Activated T-helper 17 cell treated with anti-CD3 and anti-CD28 coated beads, Interleukin-2, amount 50 U/mL, for 72 hours (primary cell): ENCODE measurements around the gene MALSU1. TPM values are rescaled to one million over a fixed set of nuclear protein-coding genes. Genes with fewer than 3 reads are reported as not detected.

Experiments
- ATAC-seq: fragments of 150-1000 bp; cut with Tn5 transposase; replicated peaks from 2 replicates; pipeline ENCODE4 v1.10.0; 2021; ENCODE audit warnings: mild to moderate bottlenecking, moderate library complexity
- H3K27ac Mint-ChIP-seq: one replicate; pipeline ENCODE4 v1.8.0; 2022; ENCODE audit warnings: mixed read lengths
- H3K27me3 Mint-ChIP-seq: one replicate; pipeline ENCODE4 v1.8.0; 2022; ENCODE audit warnings: mixed read lengths
- H3K36me3 Mint-ChIP-seq: one replicate; pipeline ENCODE4 v1.8.0; 2022; ENCODE audit warnings: low read depth, mild to moderate bottlenecking, mixed read lengths
- H3K4me1 Mint-ChIP-seq: one replicate; pipeline ENCODE4 v1.8.0; 2022; ENCODE audit warnings: mixed read lengths
- H3K4me3 Mint-ChIP-seq: one replicate; pipeline ENCODE4 v1.8.0; 2022; ENCODE audit warnings: mild to moderate bottlenecking, mixed read lengths
- H3K9me3 Mint-ChIP-seq: one replicate; pipeline ENCODE4 v1.8.0; 2022; ENCODE audit warnings: mixed read lengths
- total RNA-seq, 2 donors: library from RNA; stranded (reverse); gene quantifications; one replicate each; pipeline ENCODE4 v1.2.3, GENCODE V29; 2022

MALSU1 gene
- total RNA-seq, 2 donors from 2014 or later: 60.2 to 84.3 TPM

DNA sequence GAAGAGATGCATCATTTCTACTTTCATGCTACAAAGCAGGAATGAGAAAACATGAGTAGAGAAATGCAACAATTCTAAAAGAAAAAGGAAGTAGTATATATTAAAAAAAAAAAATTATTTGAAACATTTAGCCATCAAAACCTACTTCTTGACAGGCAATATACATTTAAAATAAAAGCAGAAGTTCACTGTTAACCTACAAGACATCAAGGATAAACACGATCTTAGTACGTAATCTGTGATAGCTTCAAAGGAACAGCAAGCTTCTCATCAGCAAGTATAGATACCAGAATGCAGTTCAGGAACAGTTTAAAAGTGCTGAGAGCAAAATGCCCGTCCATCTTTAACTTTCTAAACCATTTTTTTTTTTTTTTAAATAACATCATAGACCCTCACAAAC, 36.9 kb downstream of the MALSU1 start:
- H3K4me1 Mint-ChIP-seq: no peaks in the 10 kb centered on the region
- no peak overlapping the region for H3K27ac Mint-ChIP-seq
- H3K9me3 Mint-ChIP-seq: no peaks in the 10 kb centered on the region
- H3K4me3 Mint-ChIP-seq: no peak overlapping the region
- no peak for ATAC-seq
- peaks cover 29% of the 10 kb centered on the region for H3K27me3 Mint-ChIP-seq
- H3K36me3 Mint-ChIP-seq: no peaks in the 10 kb centered on the region

DNA sequence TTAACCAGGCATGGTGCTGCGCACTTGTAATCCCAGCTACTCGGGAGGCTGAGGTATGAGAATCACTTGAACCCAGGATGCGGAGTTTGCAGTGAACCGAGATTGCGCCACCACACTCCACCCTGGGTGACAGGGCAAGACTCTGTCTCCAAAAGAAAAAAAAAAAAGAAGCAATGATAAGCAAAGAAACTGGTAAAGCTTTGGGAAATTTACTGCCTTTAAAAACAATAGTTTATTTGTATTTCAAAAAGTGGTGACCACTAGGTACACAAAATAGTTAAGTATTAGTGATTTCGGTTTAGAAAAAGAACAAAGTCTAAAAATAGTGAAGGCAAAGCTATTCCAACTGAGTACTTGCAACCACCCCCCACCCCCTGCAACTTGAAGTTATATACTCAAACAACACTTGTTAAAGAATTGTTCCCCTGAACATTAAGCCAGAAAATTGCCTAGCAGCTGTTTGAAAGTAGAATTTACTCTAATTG, 37.7 kb downstream of the MALSU1 start:
- no peak for ATAC-seq
- Mint-ChIP-seq H3K4me1 (no peaks in the 10 kb centered on the region), H3K9me3 (no peaks in the 10 kb centered on the region), H3K36me3 (no peaks in the 10 kb centered on the region), H3K27ac (no peak overlapping the region), H3K4me3 (no peak overlapping the region), H3K27me3 (peaks cover 29% of the 10 kb centered on the region)

DNA sequence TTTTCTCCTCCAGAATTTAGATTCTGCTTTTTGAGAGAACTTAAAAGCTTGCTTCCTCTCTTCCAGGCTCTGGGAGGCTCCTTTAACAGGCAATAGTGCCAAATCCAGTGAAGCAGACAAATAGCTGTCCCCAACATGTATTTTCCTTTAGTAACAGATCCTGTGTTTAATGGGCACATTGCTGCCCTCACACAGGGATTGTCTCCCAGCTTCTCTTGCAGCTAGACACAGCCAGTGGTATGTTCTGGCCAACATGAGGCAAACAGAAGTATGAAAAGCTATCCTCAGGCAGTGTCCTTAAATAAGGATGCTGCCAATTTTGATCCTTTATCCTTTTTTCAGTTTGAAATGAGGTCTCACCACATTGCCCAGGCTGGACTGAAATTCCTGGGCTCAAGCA, 38.2 kb downstream of the MALSU1 start:
- no peak overlapping the region for H3K4me3 Mint-ChIP-seq
- no peaks in the 10 kb centered on the region for H3K9me3 Mint-ChIP-seq
- H3K27me3 Mint-ChIP-seq: peaks cover 25% of the 10 kb centered on the region
- ATAC-seq: no peak
- H3K4me1 Mint-ChIP-seq: no peaks in the 10 kb centered on the region
- H3K36me3 Mint-ChIP-seq: no peaks in the 10 kb centered on the region
- H3K27ac Mint-ChIP-seq: no peak overlapping the region

DNA sequence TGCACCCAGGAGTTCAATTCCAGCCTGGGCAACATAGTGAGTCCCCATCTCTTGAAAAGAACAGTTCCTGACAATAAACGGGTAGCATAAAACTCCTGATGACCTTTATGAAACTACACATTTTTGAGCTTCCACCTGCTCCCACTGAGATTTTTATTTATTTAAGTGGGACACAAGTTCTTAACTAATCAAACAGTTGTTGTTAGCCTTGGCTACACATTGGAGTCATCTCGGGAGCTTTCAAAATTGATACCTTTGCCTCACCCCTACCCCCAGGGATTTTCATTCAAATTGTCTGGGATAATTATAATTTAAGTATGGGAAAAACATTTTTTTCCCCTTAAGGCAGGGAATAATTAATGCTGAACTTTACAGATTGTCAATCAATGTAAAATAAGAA, 39.3 kb downstream of the MALSU1 start:
- no peak for ATAC-seq
- Mint-ChIP-seq H3K4me1 (no peaks in the 10 kb centered on the region), H3K9me3 (no peaks in the 10 kb centered on the region), H3K4me3 (no peak overlapping the region), H3K36me3 (no peaks in the 10 kb centered on the region), H3K27ac (no peak overlapping the region), H3K27me3 (peaks cover 23% of the 10 kb centered on the region)

DNA sequence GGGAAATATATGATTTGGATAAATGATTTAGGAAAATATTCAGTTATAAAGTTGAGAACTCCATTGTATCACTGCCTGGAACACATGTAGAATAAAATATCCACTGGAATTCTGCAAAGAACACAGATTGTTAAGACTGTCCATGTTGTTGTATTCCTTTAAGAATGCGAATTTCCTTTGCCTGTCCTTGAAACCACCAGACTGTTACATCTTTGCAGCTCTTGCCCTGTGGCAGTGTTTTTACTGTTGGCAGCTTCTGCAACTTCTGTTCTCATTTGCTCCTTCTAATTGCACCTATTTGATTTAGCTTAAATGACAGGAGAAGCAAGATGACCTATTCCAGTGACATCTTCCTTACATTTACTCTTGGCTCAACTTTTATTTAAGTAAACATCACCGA, 39.7 kb downstream of the MALSU1 start:
- no peaks in the 10 kb centered on the region for H3K36me3 Mint-ChIP-seq

DNA sequence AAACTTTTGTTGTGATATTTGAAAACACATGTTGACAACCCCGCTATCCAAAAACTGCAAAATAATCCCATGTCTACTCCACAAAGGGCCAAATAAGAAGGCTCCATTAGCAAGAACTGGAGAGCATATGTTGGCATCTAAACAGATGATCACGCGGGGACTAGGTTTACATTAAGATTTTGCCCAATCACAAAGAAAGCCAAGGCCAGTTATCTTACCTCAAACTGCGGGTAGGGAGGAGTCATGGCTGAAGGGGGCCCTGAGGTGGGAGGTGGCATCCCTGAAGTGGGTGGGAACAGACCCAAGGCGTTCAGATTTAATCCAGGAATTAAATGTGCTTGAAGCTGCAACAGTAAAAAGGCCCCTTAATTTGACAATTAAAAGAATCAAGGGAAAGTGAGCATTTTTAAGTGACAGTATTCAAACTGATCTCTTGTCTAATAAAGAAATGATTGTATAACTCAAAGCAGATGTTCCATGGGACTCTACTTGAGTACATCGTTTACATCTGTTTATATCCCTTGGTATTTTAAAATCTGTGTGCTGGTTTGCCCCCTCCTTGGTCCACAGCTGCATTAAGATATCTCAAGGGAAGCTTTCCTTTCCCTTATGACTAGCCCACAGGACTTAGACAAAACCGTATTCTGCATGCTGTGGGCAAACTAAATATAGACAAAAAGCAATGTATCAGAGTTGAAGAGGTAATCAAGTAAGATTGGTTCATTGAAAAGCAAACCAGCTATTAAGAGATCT, 42.9 kb downstream of the MALSU1 start:
- H3K27me3 Mint-ChIP-seq: peaks cover 14% of the 10 kb centered on the region
- no peak overlapping the region for H3K27ac Mint-ChIP-seq
- H3K36me3 Mint-ChIP-seq: no peaks in the 10 kb centered on the region
- H3K9me3 Mint-ChIP-seq: no peaks in the 10 kb centered on the region
- no peak for ATAC-seq
- H3K4me1 Mint-ChIP-seq: peaks cover 7% of the 10 kb centered on the region
- H3K4me3 Mint-ChIP-seq: no peak overlapping the region

More for the DNA sequence above, 39.7 kb downstream of the MALSU1 start:
- ATAC-seq: no peak
- Mint-ChIP-seq H3K9me3 (no peaks in the 10 kb centered on the region), H3K27me3 (peaks cover 22% of the 10 kb centered on the region), H3K4me1 (no peaks in the 10 kb centered on the region), H3K4me3 (no peak overlapping the region), H3K27ac (no peak overlapping the region)

DNA sequence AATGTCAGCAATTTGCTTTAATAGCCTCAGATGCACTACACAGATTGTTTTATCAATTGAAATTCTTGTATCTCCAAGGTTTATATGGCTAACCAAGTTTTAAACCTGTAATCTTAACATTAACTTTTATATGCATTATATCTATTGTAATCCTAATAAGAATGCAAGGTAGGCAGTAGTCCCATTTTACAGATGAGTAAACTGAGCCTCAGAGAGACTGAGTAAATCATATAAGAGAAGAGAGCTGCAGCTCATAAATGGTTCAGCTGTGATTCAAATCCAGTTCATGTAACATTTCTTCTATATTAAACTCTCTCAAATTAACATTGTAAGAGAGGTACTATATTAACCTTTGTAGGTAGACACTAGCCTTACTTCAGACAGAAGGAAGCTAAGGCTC, 44.0 kb downstream of the MALSU1 start:
- Mint-ChIP-seq H3K36me3 (no peaks in the 10 kb centered on the region), H3K4me1 (peaks cover 17% of the 10 kb centered on the region), H3K9me3 (no peaks in the 10 kb centered on the region), H3K27me3 (peaks cover 7% of the 10 kb centered on the region), H3K4me3 (no peak overlapping the region), H3K27ac (no peak overlapping the region)
- ATAC-seq: no peak

DNA sequence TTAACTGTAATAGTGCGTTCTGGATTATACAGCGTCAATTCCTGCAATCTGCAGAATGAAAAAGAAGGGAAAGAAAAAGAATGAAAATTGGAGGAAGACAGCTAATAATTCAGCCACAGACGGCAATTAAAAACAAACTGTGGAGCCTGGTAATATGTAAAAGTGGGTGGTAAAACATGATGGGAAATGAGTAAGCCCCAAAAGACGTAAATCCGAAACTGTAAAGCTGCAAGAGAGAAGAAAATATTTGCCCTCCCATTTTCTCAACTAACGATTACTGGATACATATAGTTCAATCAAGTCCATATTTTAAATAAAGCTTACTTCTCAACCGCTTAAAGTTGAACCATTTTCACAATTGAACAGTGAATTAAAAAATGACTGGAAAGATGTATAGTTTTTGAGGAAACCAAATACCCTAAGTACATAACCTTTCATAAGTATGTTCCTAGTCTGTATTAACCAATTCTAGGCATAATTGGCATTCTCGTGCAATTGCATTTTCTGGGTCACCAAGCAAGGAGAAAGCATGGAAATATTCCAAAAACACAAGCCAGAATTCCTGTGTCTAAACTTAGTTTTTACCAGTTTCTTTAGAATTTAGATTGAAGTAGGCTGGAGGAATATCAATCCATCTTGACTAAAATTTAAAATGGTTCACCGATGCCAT, 44.8 kb downstream of the MALSU1 start:
- Mint-ChIP-seq H3K27ac (no peak overlapping the region), H3K27me3 (peaks cover 6% of the 10 kb centered on the region), H3K36me3 (no peaks in the 10 kb centered on the region), H3K4me1 (peaks cover 17% of the 10 kb centered on the region), H3K4me3 (no peak overlapping the region), H3K9me3 (no peaks in the 10 kb centered on the region)
- no peak for ATAC-seq

DNA sequence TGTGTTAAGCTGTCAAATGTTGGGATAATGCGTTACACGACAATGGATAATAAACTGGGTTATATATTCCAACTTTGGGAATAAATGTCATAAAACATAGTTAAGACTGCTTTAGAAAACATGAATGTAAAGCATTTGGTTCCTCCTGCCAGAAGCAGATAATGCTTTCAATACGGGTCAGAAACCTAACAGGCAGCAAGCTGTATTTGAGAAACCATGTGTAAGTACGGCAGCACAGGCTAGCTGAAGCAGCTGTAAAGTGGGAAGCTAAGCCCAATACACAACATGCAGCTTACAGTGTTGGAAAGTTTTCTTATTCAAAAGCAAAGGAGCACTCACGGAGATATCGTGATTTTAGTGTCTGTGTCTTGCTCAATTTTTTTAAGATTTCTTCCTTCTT, 46.5 kb downstream of the MALSU1 start:
- H3K9me3 Mint-ChIP-seq: no peaks in the 10 kb centered on the region
- peaks cover 17% of the 10 kb centered on the region for H3K4me1 Mint-ChIP-seq
- peak overlapping the region; percentile 70 for H3K4me3 Mint-ChIP-seq
- peak overlapping the region; percentile 8 for H3K27ac Mint-ChIP-seq
- no peak for ATAC-seq
- no peaks in the 10 kb centered on the region for H3K27me3 Mint-ChIP-seq
- H3K36me3 Mint-ChIP-seq: no peaks in the 10 kb centered on the region

DNA sequence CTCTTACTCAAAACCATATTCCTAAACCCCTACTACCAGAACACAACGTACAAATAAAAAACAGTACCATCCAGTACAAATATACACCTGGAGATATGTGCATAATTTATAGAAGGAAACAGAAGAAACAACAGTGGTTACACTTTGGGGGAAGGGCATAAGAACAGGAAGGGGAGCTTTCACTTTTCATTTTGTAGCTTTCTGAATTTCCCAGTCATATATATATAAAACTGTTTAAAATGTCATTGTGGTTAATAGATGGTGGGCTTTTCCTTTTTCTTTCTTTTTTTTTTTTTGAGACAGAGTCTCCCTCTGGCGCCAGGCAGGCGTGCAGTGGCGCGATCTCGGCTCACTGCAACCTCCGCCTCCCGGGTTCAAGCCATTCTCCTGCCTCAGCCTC, 47.2 kb downstream of the MALSU1 start:
- H3K27me3 Mint-ChIP-seq: no peaks in the 10 kb centered on the region
- H3K36me3 Mint-ChIP-seq: no peaks in the 10 kb centered on the region
- peak overlapping the region; percentile 8 for H3K27ac Mint-ChIP-seq
- peaks cover 17% of the 10 kb centered on the region for H3K4me1 Mint-ChIP-seq
- peak overlapping the region; percentile 70 for H3K4me3 Mint-ChIP-seq
- H3K9me3 Mint-ChIP-seq: no peaks in the 10 kb centered on the region
- ATAC-seq: peak; percentile 50

DNA sequence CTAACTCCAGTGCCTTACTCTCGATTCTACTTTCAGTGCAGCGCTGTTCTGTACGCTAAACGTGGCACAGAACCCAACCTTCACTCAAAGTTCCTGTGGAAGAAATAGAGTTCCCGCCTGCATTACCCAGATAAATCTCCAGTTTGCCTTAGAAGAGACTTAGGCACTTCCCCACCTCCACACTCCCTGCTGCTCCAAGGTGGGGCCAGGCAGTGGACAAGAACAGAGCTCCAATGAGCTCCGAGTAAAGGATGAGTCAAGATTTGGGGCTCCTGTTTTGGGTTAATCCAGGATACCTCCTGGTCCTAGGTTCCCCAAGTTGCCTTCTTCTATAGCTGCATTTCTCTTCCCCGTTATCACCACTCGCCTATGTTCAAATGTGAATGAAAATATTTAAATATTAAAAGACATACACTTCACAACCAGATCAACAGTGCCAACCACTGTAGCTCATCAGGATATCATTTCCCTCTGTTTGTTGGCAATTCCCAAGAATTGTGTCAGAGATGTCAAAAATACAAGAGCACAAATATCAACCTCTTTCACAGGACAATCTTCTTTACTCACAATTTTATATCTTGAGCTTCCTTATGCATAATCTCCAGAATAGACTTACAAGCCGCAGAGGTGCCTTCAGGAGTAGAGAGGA, 48.0 kb downstream of the MALSU1 start:
- no peaks in the 10 kb centered on the region for H3K27me3 Mint-ChIP-seq
- no peak for ATAC-seq
- H3K9me3 Mint-ChIP-seq: no peaks in the 10 kb centered on the region
- no peaks in the 10 kb centered on the region for H3K36me3 Mint-ChIP-seq
- H3K4me3 Mint-ChIP-seq: peak overlapping the region; percentile 70
- H3K27ac Mint-ChIP-seq: no peak overlapping the region
- H3K4me1 Mint-ChIP-seq: peaks cover 17% of the 10 kb centered on the region

DNA sequence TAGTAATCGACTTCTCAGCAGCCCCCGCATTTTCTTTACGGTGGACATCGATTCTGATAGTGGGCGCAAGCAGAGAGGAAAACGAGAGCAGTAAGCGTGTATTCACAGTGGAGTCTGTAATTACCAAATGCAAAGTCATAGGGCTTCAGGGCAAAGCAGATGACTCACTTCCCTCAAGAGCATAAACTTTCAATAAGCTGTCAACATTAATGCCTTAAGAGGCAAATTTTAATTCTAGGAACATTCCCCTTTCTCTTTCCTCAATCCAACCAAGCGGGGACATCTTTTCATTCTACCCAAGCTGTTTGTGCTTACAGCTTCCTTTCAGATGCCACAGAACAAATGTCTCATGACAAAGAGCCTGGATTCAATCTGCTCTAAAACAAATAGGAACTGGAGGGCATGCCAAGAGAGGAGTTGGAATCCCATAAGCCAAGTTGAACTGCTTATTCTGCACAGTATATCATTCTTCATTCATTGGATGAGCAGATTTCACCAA, 48.6 kb downstream of the MALSU1 start:
- no peaks in the 10 kb centered on the region for H3K27me3 Mint-ChIP-seq
- no peak overlapping the region for H3K27ac Mint-ChIP-seq
- no peaks in the 10 kb centered on the region for H3K36me3 Mint-ChIP-seq
- H3K4me3 Mint-ChIP-seq: peak overlapping the region; percentile 70
- peaks cover 17% of the 10 kb centered on the region for H3K4me1 Mint-ChIP-seq
- no peaks in the 10 kb centered on the region for H3K9me3 Mint-ChIP-seq
- peak; percentile 76 for ATAC-seq

DNA sequence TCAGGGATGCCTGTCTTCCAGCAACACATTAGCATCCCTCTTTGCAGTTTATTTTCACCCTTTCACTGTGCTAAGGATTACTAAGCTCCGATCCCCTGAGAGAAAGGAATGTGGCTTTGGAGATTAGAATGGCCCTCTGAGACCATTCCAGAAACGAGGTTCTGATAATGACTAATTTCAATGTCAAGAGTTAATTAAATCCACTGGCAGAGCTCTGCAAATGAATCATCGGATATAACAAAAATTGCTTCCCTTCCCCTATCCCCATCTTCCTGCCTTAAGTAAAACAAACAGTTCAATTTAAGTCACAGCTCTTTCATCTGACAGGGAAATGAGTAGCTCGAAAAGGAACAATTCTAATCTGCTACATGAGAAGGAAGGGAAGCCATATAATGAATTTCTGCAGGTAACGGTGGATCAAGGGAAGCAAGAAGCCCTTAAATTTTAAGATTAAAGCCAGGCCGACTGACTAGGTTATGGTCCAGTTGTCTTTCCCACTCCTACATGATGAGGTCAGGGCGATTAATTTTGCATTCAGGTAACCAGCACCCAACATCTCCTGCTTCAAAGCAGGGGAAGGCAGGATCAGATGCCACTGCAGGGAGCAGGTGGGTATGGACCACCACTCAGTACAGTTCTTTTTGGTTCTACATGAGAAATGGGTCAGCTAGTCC, 50.5 kb downstream of the MALSU1 start:
- Mint-ChIP-seq H3K27me3 (no peaks in the 10 kb centered on the region), H3K4me1 (peaks cover 17% of the 10 kb centered on the region), H3K36me3 (no peaks in the 10 kb centered on the region), H3K27ac (no peak overlapping the region), H3K4me3 (no peak overlapping the region), H3K9me3 (no peaks in the 10 kb centered on the region)
- no peak for ATAC-seq

DNA sequence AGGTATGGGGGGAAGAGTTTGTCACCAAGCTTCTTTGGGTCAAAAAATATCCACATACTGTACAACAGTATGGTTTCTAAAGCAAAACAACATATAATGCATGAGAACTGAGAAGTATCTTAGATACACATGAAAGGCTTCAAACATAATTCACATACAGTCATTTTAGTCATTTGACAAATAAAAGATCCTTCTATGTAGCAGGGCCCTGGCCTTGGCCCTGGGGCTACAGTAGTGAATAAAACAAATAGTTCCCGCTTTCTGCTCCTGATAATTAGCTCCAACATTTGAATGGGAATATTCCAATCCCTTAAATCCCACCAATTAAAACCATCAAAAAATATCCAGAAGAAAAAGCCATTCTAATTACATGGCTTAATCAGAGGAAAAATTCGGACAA, 51.3 kb downstream of the MALSU1 start:
- Mint-ChIP-seq H3K9me3 (no peaks in the 10 kb centered on the region), H3K4me1 (peaks cover 17% of the 10 kb centered on the region), H3K4me3 (no peak overlapping the region), H3K27ac (no peak overlapping the region), H3K27me3 (no peaks in the 10 kb centered on the region), H3K36me3 (no peaks in the 10 kb centered on the region)
- ATAC-seq: no peak
